Stimulated activated CD4-positive, alpha-beta T cell treated with anti-CD3 and anti-CD28 coated beads, Interleukin-1b, Interleukin-23, amount 100 ng/mL, for 1 hour (primary cell): ENCODE measurements around the gene SCAPER.
"Not testable (repeated sequence)": the region's sequence is repeated elsewhere in the genome, so short reads cannot be mapped to it uniquely, and the experiment has no call there.

Experiments used
- DNase-seq, 2 donors: peaks; one replicate each; pipeline ENCODE4 v3.0.0-alpha.2; 2020; ENCODE audit warnings: low read depth in 2 of 2

The SCAPER gene

GRCh38 chr15:76787273-76787672, 117.9 kb downstream of the SCAPER start:
- no peak for DNase-seq

- no peak for DNase-seq
Measured at GRCh38 chr15:76776969-76777368, 128.2 kb downstream of the SCAPER start.

- DNase-seq: no peak
Measured at GRCh38 chr15:76776480-76776879, 128.7 kb downstream of the SCAPER start.

- no peak for DNase-seq
Measured at GRCh38 chr15:76773234-76773633, 131.9 kb downstream of the SCAPER start.

- no peak for DNase-seq
Measured at GRCh38 chr15:76772776-76773175, 132.4 kb downstream of the SCAPER start.

GRCh38 chr15:76764004-76764403, 141.1 kb downstream of the SCAPER start:
- DNase-seq: no peak

- no peak for DNase-seq
Measured at GRCh38 chr15:76763554-76763953, 141.6 kb downstream of the SCAPER start.

GRCh38 chr15:76756381-76756780, 148.8 kb downstream of the SCAPER start:
- DNase-seq: no peak

GRCh38 chr15:76753771-76754170, 151.4 kb downstream of the SCAPER start:
- DNase-seq: no peak

- DNase-seq: no peak
Measured at GRCh38 chr15:76753131-76753530, 152.0 kb downstream of the SCAPER start.

- DNase-seq: no peak
Measured at GRCh38 chr15:76752549-76752948, 152.6 kb downstream of the SCAPER start.

GRCh38 chr15:76737573-76737972, 167.6 kb downstream of the SCAPER start:
- no peak for DNase-seq

GRCh38 chr15:76732321-76732720, 172.8 kb downstream of the SCAPER start:
- not testable (repeated sequence) for DNase-seq

GRCh38 chr15:76730262-76730661, 174.9 kb downstream of the SCAPER start:
- no peak for DNase-seq

- DNase-seq: no peak
Measured at GRCh38 chr15:76718863-76719262, 186.3 kb downstream of the SCAPER start.

GRCh38 chr15:76714950-76715349, 190.2 kb downstream of the SCAPER start:
- DNase-seq: no peak

GRCh38 chr15:76711351-76711827, 193.8 kb downstream of the SCAPER start:
- no peak for DNase-seq

- DNase-seq: not testable (repeated sequence)
Measured at GRCh38 chr15:76704032-76704431, 201.1 kb downstream of the SCAPER start.

GRCh38 chr15:76696840-76697239, 208.3 kb downstream of the SCAPER start:
- DNase-seq: no peak

GRCh38 chr15:76692546-76692945, 212.6 kb downstream of the SCAPER start:
- DNase-seq: not testable (repeated sequence)

- DNase-seq: not testable (repeated sequence)
Measured at GRCh38 chr15:76687592-76687991, 217.5 kb downstream of the SCAPER start.

GRCh38 chr15:76684002-76684401, 221.1 kb downstream of the SCAPER start:
- no peak for DNase-seq

GRCh38 chr15:76682833-76683232, 222.3 kb downstream of the SCAPER start:
- no peak for DNase-seq

- DNase-seq: no peak
Measured at GRCh38 chr15:76682259-76682658, 222.9 kb downstream of the SCAPER start.
